Calu3 (cell line): ENCODE results near the gene PKNOX1. TPM values are rescaled to one million over a fixed set of nuclear protein-coding genes. Genes with fewer than 3 reads are reported as not detected.
"Not testable (repeated sequence)": the region's sequence is repeated elsewhere in the genome, so short reads cannot be mapped to it uniquely, and the experiment has no call there.

Experiments
- BruUV-seq: library from RNA; stranded (reverse); fragments of 400-500 nt; replicated peaks from 2 replicates; lab custom pipeline; 2021; lab: Mats Ljungman, UMichigan
- CTCF ChIA-PET: fragments of 300-600 bp; sonication (Branson Sonifier 250); formaldehyde crosslinking; loops from one replicate; lab custom pipeline; 2022; ENCODE audit warnings: antibody characterized with exemption; lab: Charles Lee
- DNase-seq: peaks from one replicate; pipeline ENCODE4 v3.0.0; 2022
- H3K27ac Mint-ChIP-seq: one replicate; pipeline ENCODE4 v1.8.0; 2022; ENCODE audit warnings: mixed read lengths; ENCODE audit not compliant: unreplicated experiment
- H3K27me3 Mint-ChIP-seq: one replicate; pipeline ENCODE4 v1.8.0; 2022; ENCODE audit warnings: mixed read lengths; ENCODE audit not compliant: unreplicated experiment
- H3K36me3 Mint-ChIP-seq: one replicate; pipeline ENCODE4 v1.8.0; 2022; ENCODE audit warnings: mild to moderate bottlenecking, moderate library complexity, mixed read lengths; ENCODE audit not compliant: insufficient read depth, unreplicated experiment
- H3K4me1 Mint-ChIP-seq: one replicate; pipeline ENCODE4 v1.8.0; 2022; ENCODE audit warnings: mild to moderate bottlenecking, low read depth, mixed read lengths; ENCODE audit not compliant: unreplicated experiment
- H3K4me3 Mint-ChIP-seq: one replicate; pipeline ENCODE4 v1.8.0; 2022; ENCODE audit warnings: mild to moderate bottlenecking, low read depth, moderate library complexity, mixed read lengths; ENCODE audit not compliant: unreplicated experiment
- H3K9me3 Mint-ChIP-seq: one replicate; pipeline ENCODE4 v1.8.0; 2022; ENCODE audit warnings: low read depth, mixed read lengths; ENCODE audit not compliant: unreplicated experiment
- CTCF ChIP-seq: fragments of 200-600 bp; IDR thresholded peaks from one replicate; pipeline ENCODE4 v1.8.0; 2022; ENCODE audit warnings: antibody characterized with exemption; ENCODE audit not compliant: unreplicated experiment
- intact Hi-C: fragments of 100-400 bp; cut with micrococcal nuclease; formaldehyde crosslinking; loops from one replicate; pipeline ENCODE4 v1.10.0; 2022; ENCODE audit not compliant: unreplicated experiment
- total RNA-seq: library from RNA; stranded (reverse); gene quantifications from 2 replicates; pipeline ENCODE4 v1.2.3, GENCODE V29; 2022

PKNOX1 gene
- total RNA-seq, 1 experiment from 2014 or later: 10.1 TPM

- peaks cover 13% of the 10 kb centered on the region for H3K36me3 Mint-ChIP-seq
- DNase-seq, H3K27ac Mint-ChIP-seq, H3K9me3 Mint-ChIP-seq, H3K27me3 Mint-ChIP-seq, H3K4me1 Mint-ChIP-seq, BruUV-seq, H3K4me3 Mint-ChIP-seq, intact Hi-C loops, CTCF ChIA-PET: not testable (repeated sequence)
These were observed 25.7 kb downstream of the PKNOX1 start for GRCh38 chr21:43000041-43000440.

- BruUV-seq: no TSS peak
- CTCF ChIA-PET: no interaction called here
These were observed 27.0 kb downstream of the PKNOX1 start for GRCh38 chr21:43001316-43001715.

GRCh38 chr21:43004926-43005325 lies 30.6 kb downstream of the PKNOX1 start:
- no peak overlapping the region for H3K4me3 Mint-ChIP-seq
- DNase-seq: no peak
- H3K4me1 Mint-ChIP-seq: no peaks in the 10 kb centered on the region
- CTCF ChIA-PET: no interaction called here
- no TSS peak for BruUV-seq
- intact Hi-C loops: no loop called here
- TF ChIP-seq CTCF: no peak
- peaks cover 17% of the 10 kb centered on the region for H3K36me3 Mint-ChIP-seq
- peaks cover 7% of the 10 kb centered on the region for H3K9me3 Mint-ChIP-seq
- H3K27me3 Mint-ChIP-seq: no peaks in the 10 kb centered on the region
- no peak overlapping the region for H3K27ac Mint-ChIP-seq

More at GRCh38 chr21:43001316-43001715, 27.0 kb downstream of the PKNOX1 start:
- peaks cover 13% of the 10 kb centered on the region for H3K36me3 Mint-ChIP-seq
- H3K4me1 Mint-ChIP-seq: no peaks in the 10 kb centered on the region
- intact Hi-C loops: no loop called here
- H3K27me3 Mint-ChIP-seq: no peaks in the 10 kb centered on the region
- H3K4me3 Mint-ChIP-seq: no peak overlapping the region
- H3K27ac Mint-ChIP-seq: no peak overlapping the region
- peaks cover 8% of the 10 kb centered on the region for H3K9me3 Mint-ChIP-seq
- no peak for DNase-seq
- no peak for TF ChIP-seq CTCF

GRCh38 chr21:43005635-43006034 lies 31.3 kb downstream of the PKNOX1 start:
- Mint-ChIP-seq H3K4me1 (no peaks in the 10 kb centered on the region), H3K4me3 (no peak overlapping the region)
- CTCF ChIA-PET: no interaction called here

GRCh38 chr21:43006051-43006873 lies 31.9 kb downstream of the PKNOX1 start:
- H3K4me3 Mint-ChIP-seq, H3K27ac Mint-ChIP-seq, H3K9me3 Mint-ChIP-seq, CTCF ChIA-PET, H3K27me3 Mint-ChIP-seq, DNase-seq, H3K4me1 Mint-ChIP-seq, intact Hi-C loops, BruUV-seq: not testable (repeated sequence)
- peaks cover 14% of the 10 kb centered on the region for H3K36me3 Mint-ChIP-seq

More at GRCh38 chr21:43005635-43006034, 31.3 kb downstream of the PKNOX1 start:
- Mint-ChIP-seq H3K27me3 (no peaks in the 10 kb centered on the region), H3K36me3 (peaks cover 14% of the 10 kb centered on the region), H3K9me3 (peaks cover 2% of the 10 kb centered on the region), H3K27ac (no peak overlapping the region)
- intact Hi-C loops: no loop called here
- no peak for DNase-seq
- no TSS peak for BruUV-seq
- TF ChIP-seq CTCF: no peak
